ENCODE results near the gene KCNB1. TPM values are rescaled to one million over a fixed set of nuclear protein-coding genes. Genes with fewer than 3 reads are reported as not detected.
"Not testable (repeated sequence)": the region's sequence is repeated elsewhere in the genome, so short reads cannot be mapped to it uniquely, and the experiment has no call there.

The KCNB1 gene
- total RNA-seq, 1 donor from 2014 or later, result not detected

GRCh38 chr20:49432550-49432949, 49.9 kb downstream of the KCNB1 start:
- DNase-seq, result no peak

GRCh38 chr20:49431329-49431728, 51.1 kb downstream of the KCNB1 start:
- no peak for DNase-seq

GRCh38 chr20:49430320-49430719, 52.1 kb downstream of the KCNB1 start:
- DNase-seq, result no peak

- no peak for DNase-seq
Measured at GRCh38 chr20:49427751-49428518, 54.5 kb downstream of the KCNB1 start.

- no peak for DNase-seq
Measured at GRCh38 chr20:49426873-49427272, 55.6 kb downstream of the KCNB1 start.

- no peak for DNase-seq
Measured at GRCh38 chr20:49426395-49426794, 56.1 kb downstream of the KCNB1 start.

GRCh38 chr20:49424536-49424935, 57.9 kb downstream of the KCNB1 start:
- DNase-seq, result no peak

- DNase-seq, result no peak
Measured at GRCh38 chr20:49422161-49422560, 60.3 kb downstream of the KCNB1 start.

- no peak for DNase-seq
Measured at GRCh38 chr20:49420811-49421295, 61.6 kb downstream of the KCNB1 start.

- no peak for DNase-seq
Measured at GRCh38 chr20:49420292-49420691, 62.2 kb downstream of the KCNB1 start.

GRCh38 chr20:49419785-49420184, 62.7 kb downstream of the KCNB1 start:
- no peak for DNase-seq

GRCh38 chr20:49418809-49419208, 63.7 kb downstream of the KCNB1 start:
- DNase-seq, result no peak

GRCh38 chr20:49417843-49418555, 64.5 kb downstream of the KCNB1 start:
- no peak for DNase-seq

- no peak for DNase-seq
Measured at GRCh38 chr20:49415668-49416044, 66.8 kb downstream of the KCNB1 start.

GRCh38 chr20:49415005-49415667, 67.3 kb downstream of the KCNB1 start:
- DNase-seq, result no peak

- DNase-seq, result no peak
Measured at GRCh38 chr20:49413677-49414076, 68.8 kb downstream of the KCNB1 start.

- DNase-seq, result no peak
Measured at GRCh38 chr20:49412953-49413352, 69.5 kb downstream of the KCNB1 start.

GRCh38 chr20:49412254-49412653, 70.2 kb downstream of the KCNB1 start:
- DNase-seq, result no peak

GRCh38 chr20:49411221-49411925, 71.1 kb downstream of the KCNB1 start:
- DNase-seq, result no peak

GRCh38 chr20:49409975-49410621, 72.4 kb downstream of the KCNB1 start:
- DNase-seq, result not testable (repeated sequence)

- DNase-seq, result no peak
Measured at GRCh38 chr20:49409302-49409974, 73.0 kb downstream of the KCNB1 start.

Data from dermis blood vessel endothelial cell (primary cell).